Caco-2 (cell line): ENCODE data around the gene GGTLC2. TPM values are rescaled to one million over a fixed set of nuclear protein-coding genes. Genes with fewer than 3 reads are reported as not detected.

Experiments used
- BruUV-seq: library from RNA; stranded (reverse); fragments of 400-500 nt; replicated peaks from 2 replicates; lab custom pipeline; 2021; lab: Mats Ljungman, UMichigan
- CTCF ChIA-PET: fragments of 300-600 bp; sonication (Branson Sonifier 250); formaldehyde crosslinking; loops from one replicate; lab custom pipeline; 2022; ENCODE audit warnings: antibody characterized with exemption; lab: Charles Lee
- POLR2A ChIA-PET: fragments of 300-600 bp; sonication (Branson Sonifier 250); formaldehyde crosslinking; loops from one replicate; lab custom pipeline; 2022; ENCODE audit warnings: antibody characterized with exemption; lab: Charles Lee
- DNase-seq, 2 experiments: peaks; one replicate each; pipeline versions ENCODE4 v3.0.0 to v3.0.0-alpha.2; 2020 to 2022
- H3K27me3 ChIP-seq: replicated peaks from 2 replicates; pipeline ENCODE4 v1.6.0; 2011; ENCODE audit warnings: low read length; ENCODE audit not compliant: control insufficient read depth, insufficient read depth
- H3K36me3 ChIP-seq: 2 replicates; pipeline ENCODE4 v1.5.1; 2011; ENCODE audit warnings: low read length; ENCODE audit not compliant: control insufficient read depth, insufficient read depth
- H3K4me1 ChIP-seq: fragments of 250-450 bp; sonication (Bioruptor Pico); 2 replicates; pipeline ENCODE4 v1.5.1; 2020; ENCODE audit warnings: mild to moderate bottlenecking
- H3K4me3 ChIP-seq: 2 replicates; pipeline ENCODE4 v1.5.1; 2011; ENCODE audit warnings: low read depth, mild to moderate bottlenecking, control low read depth, low read length
- H3K9me3 ChIP-seq: fragments of 250-450 bp; sonication (Bioruptor Pico); 2 replicates; pipeline ENCODE4 v1.5.1; 2020; ENCODE audit warnings: mild to moderate bottlenecking, moderate library complexity
- H3K27ac Mint-ChIP-seq: one replicate; pipeline ENCODE4 v1.8.0; 2022; ENCODE audit warnings: mixed read lengths; ENCODE audit not compliant: unreplicated experiment
- H3K27me3 Mint-ChIP-seq: one replicate; pipeline ENCODE4 v1.8.0; 2022; ENCODE audit warnings: mixed read lengths; ENCODE audit not compliant: insufficient read depth, unreplicated experiment
- H3K36me3 Mint-ChIP-seq: one replicate; pipeline ENCODE4 v1.8.0; 2022; ENCODE audit warnings: mild to moderate bottlenecking, mixed read lengths; ENCODE audit not compliant: insufficient read depth, unreplicated experiment
- H3K4me1 Mint-ChIP-seq: one replicate; pipeline ENCODE4 v1.8.0; 2022; ENCODE audit warnings: low read depth, mixed read lengths; ENCODE audit not compliant: unreplicated experiment
- H3K4me3 Mint-ChIP-seq: one replicate; pipeline ENCODE4 v1.8.0; 2022; ENCODE audit warnings: mild to moderate bottlenecking, moderate library complexity, mixed read lengths; ENCODE audit not compliant: unreplicated experiment
- H3K9me3 Mint-ChIP-seq: one replicate; pipeline ENCODE4 v1.8.0; 2022; ENCODE audit warnings: mixed read lengths; ENCODE audit not compliant: unreplicated experiment
- CTCF ChIP-seq, 2 experiments: fragments of 200-600 bp in 1 of 2; IDR thresholded peaks; 1 replicate in 1 of 2; 2 replicates in 1 of 2; pipeline versions ENCODE4 v1.5.1 to v1.8.0; 2011 to 2022; ENCODE audit warnings: antibody characterized with exemption in 1 of 2, control low read depth in 1 of 2, inconsistent platforms in 1 of 2, low read depth in 1 of 2, low read length in 1 of 2, mild to moderate bottlenecking in 1 of 2, moderate library complexity in 1 of 2; ENCODE audit not compliant: insufficient read depth in 1 of 2, severe bottlenecking in 1 of 2, unreplicated experiment in 1 of 2
- intact Hi-C: fragments of 100-400 bp; cut with micrococcal nuclease; formaldehyde crosslinking; loops from one replicate; pipeline ENCODE4 v1.10.0; 2022; ENCODE audit not compliant: unreplicated experiment
- total RNA-seq: library from RNA; stranded (reverse); gene quantifications from 2 replicates; pipeline ENCODE4 v1.2.3, GENCODE V29; 2022

Gene GGTLC2
- total RNA-seq, 1 experiment from 2014 or later, result 0.34 TPM

GRCh38 chr22:22671506-22671905 is 27.1 kb downstream of the GGTLC2 start:
- BruUV-seq, result no TSS peak
- no peak for TF ChIP-seq CTCF (IDR thresholded peaks at IDR 0.05; ENCODE audit: insufficient read depth in 1 of 2, low read depth in 1 of 2, low read length in 1 of 2, severe bottlenecking in 1 of 2, unreplicated experiment in 1 of 2)
- no peaks in the 10 kb centered on the region for H3K36me3 ChIP-seq
- no peaks in the 10 kb centered on the region for H3K27me3 ChIP-seq
- H3K4me1 Mint-ChIP-seq, result no peaks in the 10 kb centered on the region
- H3K27me3 Mint-ChIP-seq, result peaks cover 5% of the 10 kb centered on the region
- H3K9me3 ChIP-seq, result no peaks in the 10 kb centered on the region
- CTCF ChIA-PET, result no interaction called here
- POLR2A ChIA-PET, result no interaction called here
- DNase-seq, result no peak
- H3K9me3 Mint-ChIP-seq, result no peaks in the 10 kb centered on the region
- no peak overlapping the region for H3K4me3 ChIP-seq
- H3K4me1 ChIP-seq, result no peaks in the 10 kb centered on the region
- H3K36me3 Mint-ChIP-seq, result no peaks in the 10 kb centered on the region
- H3K4me3 Mint-ChIP-seq, result no peak overlapping the region
- no peak overlapping the region for H3K27ac Mint-ChIP-seq
- intact Hi-C loops, result no loop called here

GRCh38 chr22:22673099-22673498 is 28.7 kb downstream of the GGTLC2 start:
- no TSS peak for BruUV-seq
- CTCF ChIA-PET, result no interaction called here
- no peak overlapping the region for H3K4me3 Mint-ChIP-seq

GRCh38 chr22:22673628-22674027 is 29.2 kb downstream of the GGTLC2 start:
- peaks cover 5% of the 10 kb centered on the region for H3K27me3 Mint-ChIP-seq
- intact Hi-C loops, result no loop called here
- H3K9me3 ChIP-seq, result no peaks in the 10 kb centered on the region
- CTCF ChIA-PET, result no interaction called here
- DNase-seq, result no peak
- TF ChIP-seq CTCF (IDR thresholded peaks at IDR 0.05; ENCODE audit: insufficient read depth in 1 of 2, low read depth in 1 of 2, low read length in 1 of 2, severe bottlenecking in 1 of 2, unreplicated experiment in 1 of 2), result no peak
- H3K4me3 Mint-ChIP-seq, result no peak overlapping the region
- no peaks in the 10 kb centered on the region for H3K4me1 ChIP-seq
- POLR2A ChIA-PET, result interaction anchor here (0.6 kb wide), 1 partner anchor 54 kb away, joined by 5 read pairs; no protein-coding TSS in a partner anchor
- no peaks in the 10 kb centered on the region for H3K36me3 Mint-ChIP-seq
- H3K9me3 Mint-ChIP-seq, result no peaks in the 10 kb centered on the region
- no peaks in the 10 kb centered on the region for H3K36me3 ChIP-seq
- H3K4me1 Mint-ChIP-seq, result no peaks in the 10 kb centered on the region
- H3K4me3 ChIP-seq, result no peak overlapping the region
- BruUV-seq, result no TSS peak
- no peak overlapping the region for H3K27ac Mint-ChIP-seq
- H3K27me3 ChIP-seq, result no peaks in the 10 kb centered on the region

More at GRCh38 chr22:22673099-22673498, 28.7 kb downstream of the GGTLC2 start:
- no peaks in the 10 kb centered on the region for H3K9me3 Mint-ChIP-seq
- POLR2A ChIA-PET, result no interaction called here
- no peaks in the 10 kb centered on the region for H3K4me1 Mint-ChIP-seq
- H3K27me3 Mint-ChIP-seq, result peaks cover 5% of the 10 kb centered on the region
- no peaks in the 10 kb centered on the region for H3K36me3 Mint-ChIP-seq
- no peaks in the 10 kb centered on the region for H3K9me3 ChIP-seq
- DNase-seq, result no peak
- intact Hi-C loops, result no loop called here
- H3K27me3 ChIP-seq, result no peaks in the 10 kb centered on the region
- no peaks in the 10 kb centered on the region for H3K36me3 ChIP-seq
- no peak for TF ChIP-seq CTCF (IDR thresholded peaks at IDR 0.05; ENCODE audit: insufficient read depth in 1 of 2, low read depth in 1 of 2, low read length in 1 of 2, severe bottlenecking in 1 of 2, unreplicated experiment in 1 of 2)
- no peak overlapping the region for H3K4me3 ChIP-seq
- no peaks in the 10 kb centered on the region for H3K4me1 ChIP-seq
- no peak overlapping the region for H3K27ac Mint-ChIP-seq
